ENCODE measurements around the gene ATOH8. TPM values are rescaled to one million over a fixed set of nuclear protein-coding genes. Genes with fewer than 3 reads are reported as not detected.

Gene ATOH8
- polyA plus RNA-seq, 1 donor (not counting 4 experiments of a cell fraction or from before 2014, with no cell fraction given): not detected

DNA sequence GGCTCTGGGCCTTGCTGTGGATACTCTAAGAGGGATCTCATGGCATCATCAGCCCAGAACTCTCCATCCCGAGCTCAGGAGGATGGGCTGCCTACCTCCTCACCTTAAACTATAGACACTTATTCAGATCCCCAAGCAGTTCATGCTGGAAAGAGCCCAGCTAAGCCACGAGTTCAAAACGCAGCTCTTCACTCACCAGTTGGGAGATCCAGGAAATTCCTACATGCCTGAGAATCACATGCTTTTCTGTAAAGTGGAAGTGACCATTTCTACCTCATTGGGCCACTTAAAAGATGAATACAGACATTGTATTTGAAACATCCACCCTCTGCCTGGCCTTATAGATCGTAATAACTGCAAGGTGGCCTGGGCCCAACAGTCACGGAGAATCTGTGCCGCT lies 6.6 kb downstream of the ATOH8 start:
- peaks cover 2% of the 10 kb centered on the region for H3K4me1 ChIP-seq (ENCODE audit: control insufficient read depth, extremely low read depth, insufficient read depth, low read length)

DNA sequence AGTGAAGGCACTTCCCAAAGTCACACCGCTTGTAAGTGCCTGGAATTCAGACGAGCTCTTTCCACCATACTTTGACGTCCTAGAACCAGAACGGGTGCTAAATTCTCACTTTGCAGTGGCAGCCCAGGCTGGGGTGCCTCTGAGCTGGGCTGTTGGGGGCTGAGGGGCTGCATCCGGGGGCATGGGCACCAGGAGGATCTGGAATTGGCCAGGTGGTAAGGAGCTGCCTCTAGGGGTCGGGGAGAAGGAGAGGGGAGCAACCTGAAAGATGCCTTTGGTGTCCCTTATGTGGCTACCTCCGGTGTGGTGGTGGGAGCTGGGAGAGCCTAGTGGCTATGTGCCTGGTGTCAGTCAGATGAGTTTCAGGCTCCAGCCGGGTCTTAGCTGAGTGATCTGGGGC lies 7.1 kb downstream of the ATOH8 start:
- Histone ChIP-seq H3K27me3 (ENCODE audit: control insufficient read depth, extremely low read depth, insufficient read depth, low read length) (peaks cover 70% of the 10 kb centered on the region), H3K4me1 (ENCODE audit: control insufficient read depth, extremely low read depth, insufficient read depth, low read length) (no peaks in the 10 kb centered on the region), H3K9me3 (ENCODE audit: control insufficient read depth, low read depth, low read length) (no peaks in the 10 kb centered on the region), H2AFZ (ENCODE audit: control insufficient read depth, low read length) (no peak overlapping the region), H3K4me2 (ENCODE audit: control insufficient read depth, extremely low read depth, insufficient read depth, low read depth, low read length) (no peak overlapping the region), H3K9ac (ENCODE audit: control insufficient read depth, extremely low read depth, insufficient read depth, low read length) (no peak overlapping the region), H3K36me3 (ENCODE audit: control insufficient read depth in 2 of 2, extremely low read depth in 1 of 2, insufficient read depth in 2 of 2, low read length in 2 of 2) (no peaks in the 10 kb centered on the region), H3K27ac (ENCODE audit: control insufficient read depth, insufficient read depth, low read length) (no peak overlapping the region), H3K4me3 (ENCODE audit: control insufficient read depth in 2 of 3, extremely low read depth in 1 of 3, insufficient read depth in 2 of 3, low read depth in 1 of 3, low read length in 3 of 3) (no peak overlapping the region), H3K79me2 (ENCODE audit: control insufficient read depth, insufficient read depth, low read length) (no peaks in the 10 kb centered on the region), H3K9me1 (ENCODE audit: control insufficient read depth, extremely low read depth, insufficient read depth, low read length) (no peaks in the 10 kb centered on the region), H4K20me1 (ENCODE audit: control insufficient read depth, extremely low read depth, insufficient read depth, low read length) (no peaks in the 10 kb centered on the region)
- FAIRE-seq (no peak), DNase-seq (ENCODE audit: low read depth, low spot score) (no peak)
- dilution Hi-C loops (cut with MboI; ENCODE audit: extremely low pct_ligation_motif_present, low sequenced_read_pairs): no loop called here
- TF ChIP-seq, protein P1, sequence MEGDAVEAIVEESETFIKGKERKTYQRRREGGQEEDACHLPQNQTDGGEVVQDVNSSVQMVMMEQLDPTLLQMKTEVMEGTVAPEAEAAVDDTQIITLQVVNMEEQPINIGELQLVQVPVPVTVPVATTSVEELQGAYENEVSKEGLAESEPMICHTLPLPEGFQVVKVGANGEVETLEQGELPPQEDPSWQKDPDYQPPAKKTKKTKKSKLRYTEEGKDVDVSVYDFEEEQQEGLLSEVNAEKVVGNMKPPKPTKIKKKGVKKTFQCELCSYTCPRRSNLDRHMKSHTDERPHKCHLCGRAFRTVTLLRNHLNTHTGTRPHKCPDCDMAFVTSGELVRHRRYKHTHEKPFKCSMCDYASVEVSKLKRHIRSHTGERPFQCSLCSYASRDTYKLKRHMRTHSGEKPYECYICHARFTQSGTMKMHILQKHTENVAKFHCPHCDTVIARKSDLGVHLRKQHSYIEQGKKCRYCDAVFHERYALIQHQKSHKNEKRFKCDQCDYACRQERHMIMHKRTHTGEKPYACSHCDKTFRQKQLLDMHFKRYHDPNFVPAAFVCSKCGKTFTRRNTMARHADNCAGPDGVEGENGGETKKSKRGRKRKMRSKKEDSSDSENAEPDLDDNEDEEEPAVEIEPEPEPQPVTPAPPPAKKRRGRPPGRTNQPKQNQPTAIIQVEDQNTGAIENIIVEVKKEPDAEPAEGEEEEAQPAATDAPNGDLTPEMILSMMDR (optimal IDR thresholded peaks at IDR 0.05 in 1 of 3, IDR thresholded peaks at IDR 0.05 in 1 of 3, conservative IDR thresholded peaks at IDR 0.05 in 1 of 3; ENCODE audit: extremely low read depth in 1 of 3, insufficient read depth in 2 of 3, low read length in 3 of 3): no peak
- no peak for TF ChIP-seq EZH2 (IDR thresholded peaks at IDR 0.05; ENCODE audit: low read length)

More for the DNA sequence above, 6.6 kb downstream of the ATOH8 start:
- H2AFZ ChIP-seq (ENCODE audit: control insufficient read depth, low read length): no peak overlapping the region
- dilution Hi-C loops (cut with MboI; ENCODE audit: extremely low pct_ligation_motif_present, low sequenced_read_pairs): no loop called here
- no peaks in the 10 kb centered on the region for H3K9me1 ChIP-seq (ENCODE audit: control insufficient read depth, extremely low read depth, insufficient read depth, low read length)
- DNase-seq (ENCODE audit: low read depth, low spot score) (no peak), FAIRE-seq (no peak)
- H3K4me3 ChIP-seq (ENCODE audit: control insufficient read depth in 2 of 3, extremely low read depth in 1 of 3, insufficient read depth in 2 of 3, low read depth in 1 of 3, low read length in 3 of 3): no peak overlapping the region
- H3K79me2 ChIP-seq (ENCODE audit: control insufficient read depth, insufficient read depth, low read length): no peaks in the 10 kb centered on the region
- H3K27me3 ChIP-seq (ENCODE audit: control insufficient read depth, extremely low read depth, insufficient read depth, low read length): peaks cover 70% of the 10 kb centered on the region
- H3K9me3 ChIP-seq (ENCODE audit: control insufficient read depth, low read depth, low read length): no peaks in the 10 kb centered on the region
- H3K36me3 ChIP-seq (ENCODE audit: control insufficient read depth in 2 of 2, extremely low read depth in 1 of 2, insufficient read depth in 2 of 2, low read length in 2 of 2): no peaks in the 10 kb centered on the region
- TF ChIP-seq EZH2 (IDR thresholded peaks at IDR 0.05; ENCODE audit: low read length): no peak
- TF ChIP-seq, protein P1 (optimal IDR thresholded peaks at IDR 0.05 in 1 of 3, IDR thresholded peaks at IDR 0.05 in 1 of 3, conservative IDR thresholded peaks at IDR 0.05 in 1 of 3; ENCODE audit: extremely low read depth in 1 of 3, insufficient read depth in 2 of 3, low read length in 3 of 3): no peak
- no peak overlapping the region for H3K9ac ChIP-seq (ENCODE audit: control insufficient read depth, extremely low read depth, insufficient read depth, low read length)
- no peaks in the 10 kb centered on the region for H4K20me1 ChIP-seq (ENCODE audit: control insufficient read depth, extremely low read depth, insufficient read depth, low read length)
- H3K27ac ChIP-seq (ENCODE audit: control insufficient read depth, insufficient read depth, low read length): no peak overlapping the region
- no peak overlapping the region for H3K4me2 ChIP-seq (ENCODE audit: control insufficient read depth, extremely low read depth, insufficient read depth, low read depth, low read length)
